ENCODE results near the gene PIEZO1.

Gene PIEZO1

DNA sequence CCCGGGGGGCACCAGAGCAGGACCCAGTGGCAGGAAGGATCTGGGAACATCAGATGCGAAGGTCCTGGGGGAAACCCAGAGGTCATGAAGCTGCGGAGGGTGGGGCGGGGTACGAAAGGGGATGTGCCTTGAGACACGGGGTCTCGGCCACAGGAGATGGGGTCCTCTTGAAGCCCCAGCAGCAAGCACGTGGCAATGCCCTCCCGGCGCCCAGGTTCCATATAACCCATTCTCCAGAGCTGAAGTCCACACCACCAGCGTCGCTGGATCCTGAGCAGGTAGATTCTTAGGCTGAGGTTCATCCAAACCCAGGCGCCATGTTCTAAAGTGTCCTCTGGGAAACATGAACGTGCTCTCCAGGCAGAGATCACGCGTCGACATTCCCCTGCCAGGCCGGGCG, 20.9 kb downstream of the PIEZO1 start:
- TF ChIP-seq MYC (IDR thresholded peaks at IDR 0.05; ENCODE audit: low read depth, low read length) (no peak), POLR2A (IDR thresholded peaks at IDR 0.05; ENCODE audit: extremely low read depth, insufficient read length) (no peak)
- TF ChIP-seq, protein P1, sequence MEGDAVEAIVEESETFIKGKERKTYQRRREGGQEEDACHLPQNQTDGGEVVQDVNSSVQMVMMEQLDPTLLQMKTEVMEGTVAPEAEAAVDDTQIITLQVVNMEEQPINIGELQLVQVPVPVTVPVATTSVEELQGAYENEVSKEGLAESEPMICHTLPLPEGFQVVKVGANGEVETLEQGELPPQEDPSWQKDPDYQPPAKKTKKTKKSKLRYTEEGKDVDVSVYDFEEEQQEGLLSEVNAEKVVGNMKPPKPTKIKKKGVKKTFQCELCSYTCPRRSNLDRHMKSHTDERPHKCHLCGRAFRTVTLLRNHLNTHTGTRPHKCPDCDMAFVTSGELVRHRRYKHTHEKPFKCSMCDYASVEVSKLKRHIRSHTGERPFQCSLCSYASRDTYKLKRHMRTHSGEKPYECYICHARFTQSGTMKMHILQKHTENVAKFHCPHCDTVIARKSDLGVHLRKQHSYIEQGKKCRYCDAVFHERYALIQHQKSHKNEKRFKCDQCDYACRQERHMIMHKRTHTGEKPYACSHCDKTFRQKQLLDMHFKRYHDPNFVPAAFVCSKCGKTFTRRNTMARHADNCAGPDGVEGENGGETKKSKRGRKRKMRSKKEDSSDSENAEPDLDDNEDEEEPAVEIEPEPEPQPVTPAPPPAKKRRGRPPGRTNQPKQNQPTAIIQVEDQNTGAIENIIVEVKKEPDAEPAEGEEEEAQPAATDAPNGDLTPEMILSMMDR (IDR thresholded peaks at IDR 0.05; ENCODE audit: low read depth, low read length): no peak
- TF ChIP-seq, protein P2, sequence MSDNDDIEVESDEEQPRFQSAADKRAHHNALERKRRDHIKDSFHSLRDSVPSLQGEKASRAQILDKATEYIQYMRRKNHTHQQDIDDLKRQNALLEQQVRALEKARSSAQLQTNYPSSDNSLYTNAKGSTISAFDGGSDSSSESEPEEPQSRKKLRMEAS (IDR thresholded peaks at IDR 0.05; ENCODE audit: low read depth, low read length): no peak
- no peak for DNase-seq (ENCODE audit: low read depth)
- no peak overlapping the region for H3K4me3 ChIP-seq (ENCODE audit: low read depth, low read length)

DNA sequence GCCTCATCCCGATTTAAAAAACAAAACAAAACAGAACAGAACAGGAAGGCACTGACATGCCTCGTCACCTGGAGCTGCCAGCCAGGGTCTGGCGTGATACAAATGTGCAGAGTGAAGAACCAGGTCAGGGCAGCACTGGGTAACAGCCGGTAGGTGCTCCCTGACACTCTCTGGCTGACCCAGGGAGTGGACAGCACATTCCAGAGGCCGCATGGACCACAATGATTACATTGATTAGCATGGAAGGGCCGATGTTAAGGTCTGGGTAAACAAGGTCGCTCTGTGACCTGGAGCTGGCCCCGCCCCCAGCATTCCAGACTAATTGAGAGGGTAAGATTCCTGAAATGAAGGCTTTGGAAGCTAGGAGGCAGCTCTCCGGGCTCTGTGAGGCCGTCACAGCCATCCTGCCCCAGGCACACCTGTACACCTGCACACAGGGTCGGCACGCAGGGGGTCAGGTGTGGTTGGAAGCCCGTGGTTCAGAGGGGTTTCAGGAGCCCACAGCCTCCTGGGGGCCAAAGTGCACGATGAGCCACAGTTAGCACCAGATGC, 21.4 kb downstream of the PIEZO1 start:
- no peak overlapping the region for H3K4me3 ChIP-seq (ENCODE audit: low read depth, low read length)
- TF ChIP-seq, protein P2 (IDR thresholded peaks at IDR 0.05; ENCODE audit: low read depth, low read length): no peak
- TF ChIP-seq, protein P1 (IDR thresholded peaks at IDR 0.05; ENCODE audit: low read depth, low read length): no peak
- TF ChIP-seq POLR2A (IDR thresholded peaks at IDR 0.05; ENCODE audit: extremely low read depth, insufficient read length) (no peak), MYC (IDR thresholded peaks at IDR 0.05; ENCODE audit: low read depth, low read length) (no peak)
- DNase-seq (ENCODE audit: low read depth): no peak

DNA sequence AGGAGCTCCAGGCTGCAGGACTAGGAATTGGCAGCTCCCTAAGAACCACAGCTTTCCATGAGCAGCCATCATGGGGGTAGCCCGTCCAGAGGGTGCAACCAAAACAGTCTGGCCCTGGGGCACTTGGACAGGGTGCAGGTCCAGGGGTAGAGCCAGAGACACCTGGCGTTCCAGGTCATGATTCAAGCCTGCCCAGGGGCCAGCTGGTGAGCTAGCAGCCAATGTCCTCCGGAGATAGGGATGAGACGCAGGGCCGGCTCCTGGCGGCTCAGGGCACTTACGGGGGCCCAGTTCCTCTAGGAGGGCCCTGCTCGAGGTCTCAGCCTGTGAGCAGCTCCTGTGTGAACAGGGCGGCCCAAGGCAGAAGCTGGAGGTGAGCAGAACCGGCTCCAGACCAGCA, 22.1 kb downstream of the PIEZO1 start:
- no peak overlapping the region for H3K4me3 ChIP-seq (ENCODE audit: low read depth, low read length)
- DNase-seq (ENCODE audit: low read depth): no peak
- TF ChIP-seq POLR2A (IDR thresholded peaks at IDR 0.05; ENCODE audit: extremely low read depth, insufficient read length): no peak
- no peak for TF ChIP-seq MYC (IDR thresholded peaks at IDR 0.05; ENCODE audit: low read depth, low read length)

DNA sequence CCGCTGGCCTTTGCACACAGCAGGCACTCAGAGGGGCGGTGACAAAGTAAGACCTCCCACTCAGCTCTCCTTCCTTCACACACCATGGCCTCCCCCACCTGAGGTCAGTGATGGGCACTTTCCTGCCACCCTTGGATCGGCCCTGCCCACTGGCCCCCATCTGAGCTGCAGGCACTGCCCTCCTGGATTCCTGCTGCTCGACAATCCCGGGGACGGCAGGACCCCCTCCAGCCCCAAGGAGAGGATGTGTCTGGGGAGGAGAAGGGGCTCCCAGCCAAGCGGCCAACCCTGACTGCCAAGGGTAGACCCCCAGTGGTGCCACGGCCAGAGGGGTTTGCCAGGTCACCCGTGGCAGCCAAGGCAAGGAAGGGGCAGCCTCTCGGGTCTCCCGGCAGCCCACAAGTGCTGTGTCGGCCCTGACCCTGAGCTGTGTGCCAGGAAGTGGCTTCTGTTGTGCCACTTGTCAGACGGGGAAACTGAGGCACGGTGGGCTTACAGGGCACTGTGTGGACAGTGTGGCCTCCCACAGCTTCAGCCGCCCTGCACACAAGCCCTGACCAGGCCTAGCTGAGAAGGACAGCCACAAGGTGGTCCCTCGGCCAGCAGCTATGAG, 22.7 kb downstream of the PIEZO1 start:
- TF ChIP-seq POLR2A (IDR thresholded peaks at IDR 0.05; ENCODE audit: extremely low read depth, insufficient read length): no peak
- TF ChIP-seq, protein P1 (IDR thresholded peaks at IDR 0.05; ENCODE audit: low read depth, low read length): no peak
- TF ChIP-seq MYC (IDR thresholded peaks at IDR 0.05; ENCODE audit: low read depth, low read length): no peak
- TF ChIP-seq, protein P2 (IDR thresholded peaks at IDR 0.05; ENCODE audit: low read depth, low read length): no peak
- no peak overlapping the region for H3K4me3 ChIP-seq (ENCODE audit: low read depth, low read length)
- DNase-seq (ENCODE audit: low read depth): no peak

DNA sequence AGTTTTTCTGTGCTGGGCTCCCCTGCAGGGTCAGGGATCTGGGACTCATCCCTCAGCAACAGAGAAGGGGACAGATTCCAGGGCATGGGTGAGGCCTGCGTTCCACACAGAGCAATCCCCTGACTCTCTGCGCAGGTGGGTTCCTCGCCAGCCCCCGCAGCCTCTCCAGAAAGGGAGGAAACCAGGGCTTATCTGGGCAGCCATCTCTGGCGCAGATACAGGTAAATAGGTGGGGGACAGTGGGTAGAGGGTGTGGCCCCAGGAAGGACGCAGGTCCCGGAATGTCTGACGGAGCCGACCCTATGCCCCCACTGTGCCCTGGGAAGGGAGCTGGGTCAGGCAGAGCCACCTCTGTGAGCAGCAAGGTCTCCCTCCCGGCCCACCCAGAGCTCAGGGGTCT, 23.2 kb downstream of the PIEZO1 start:
- TF ChIP-seq, protein P1 (IDR thresholded peaks at IDR 0.05; ENCODE audit: low read depth, low read length): no peak
- H3K4me3 ChIP-seq (ENCODE audit: low read depth, low read length): no peak overlapping the region
- DNase-seq (ENCODE audit: low read depth): no peak

DNA sequence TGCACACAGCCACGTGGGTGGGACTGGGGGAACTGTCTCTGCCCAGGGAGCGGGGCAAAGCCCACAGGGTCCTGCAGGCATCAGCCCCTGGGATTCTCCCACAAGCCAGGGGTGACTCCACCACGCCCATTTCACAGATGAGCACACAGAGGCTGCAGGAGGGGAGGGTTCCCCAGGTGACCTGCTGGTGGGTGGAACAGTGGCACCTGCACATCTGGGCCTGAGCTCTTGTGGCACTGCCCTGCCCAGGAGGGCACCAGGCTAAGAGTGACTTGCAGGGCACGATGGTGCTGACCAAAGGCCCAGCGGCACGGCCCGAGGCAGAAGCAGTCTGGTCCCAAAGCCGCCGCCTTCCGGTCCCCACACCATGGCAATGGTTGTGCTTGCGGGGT, 23.9 kb downstream of the PIEZO1 start:
- no peak overlapping the region for H3K4me3 ChIP-seq (ENCODE audit: low read depth, low read length)
- TF ChIP-seq, protein P2 (IDR thresholded peaks at IDR 0.05; ENCODE audit: low read depth, low read length): no peak
- TF ChIP-seq MYC (IDR thresholded peaks at IDR 0.05; ENCODE audit: low read depth, low read length): no peak
- TF ChIP-seq POLR2A (IDR thresholded peaks at IDR 0.05; ENCODE audit: extremely low read depth, insufficient read length): no peak
- TF ChIP-seq, protein P1 (IDR thresholded peaks at IDR 0.05; ENCODE audit: low read depth, low read length): no peak
- DNase-seq (ENCODE audit: low read depth): no peak
